HepG2 (cell line): ENCODE data around the gene PDP2. TPM values are rescaled to one million over a fixed set of nuclear protein-coding genes. Genes with fewer than 3 reads are reported as not detected.
A peak's percentile ranks its signal among the peaks of the same experiment; 100 is the strongest.

ENCODE experiments used
- FOXP1 ChIP-seq, 2 experiments: fragments of 450-650 bp in 1 of 2; IDR thresholded peaks; 2 replicates each; pipeline ENCODE4 v1.6.1; 2017 to 2018; ENCODE audit warnings: antibody characterized with exemption in 1 of 2
- JUNB ChIP-seq: sonication (generic); formaldehyde crosslinking; IDR thresholded peaks from 2 replicates; pipeline ENCODE4 v1.8.0; 2022; ENCODE audit warnings: missing genetic modification reagents, mild to moderate bottlenecking, borderline replicate concordance
- LCORL ChIP-seq, 2 experiments: fragments of 450-650 bp in 1 of 2; sonication (generic) in 1 of 2; formaldehyde crosslinking in 1 of 2; IDR thresholded peaks; 2 replicates each; pipeline versions ENCODE4 v1.5.0 to v1.6.1; 2017 to 2020; ENCODE audit warnings: antibody characterized with exemption in 1 of 2, missing genetic modification reagents in 1 of 2
- MED13 ChIP-seq: sonication (generic); formaldehyde crosslinking; IDR thresholded peaks from 2 replicates; pipeline ENCODE4 v1.5.0; 2020; ENCODE audit warnings: missing genetic modification reagents
- MXD4 ChIP-seq: IDR thresholded peaks from 2 replicates; pipeline ENCODE4 v1.6.1; 2016; ENCODE audit warnings: mild to moderate bottlenecking, missing biosample characterization, missing genetic modification reagents
- POLR2AphosphoS5 ChIP-seq: IDR thresholded peaks from 2 replicates; pipeline ENCODE4 v1.6.1; 2012; ENCODE audit warnings: low read depth, low read length
- SIX1 ChIP-seq: sonication (generic); formaldehyde crosslinking; IDR thresholded peaks from 2 replicates; pipeline ENCODE4 v1.4.0; 2020; ENCODE audit warnings: missing genetic modification reagents, borderline replicate concordance
- TARDBP ChIP-seq: sonication (generic); formaldehyde crosslinking; IDR thresholded peaks from 2 replicates; pipeline ENCODE4 v1.8.0; 2022; ENCODE audit warnings: mild to moderate bottlenecking, missing genetic modification reagents
- ZNF331 ChIP-seq: sonication (generic); formaldehyde crosslinking; IDR thresholded peaks from 2 replicates; pipeline ENCODE4 v1.4.0; 2020; ENCODE audit warnings: missing genetic modification reagents
- ZNF556 ChIP-seq: sonication (generic); formaldehyde crosslinking; IDR thresholded peaks from 2 replicates; pipeline ENCODE4 v1.4.0; 2020; ENCODE audit warnings: mild to moderate bottlenecking, missing genetic modification reagents, borderline replicate concordance
- ZNF572 ChIP-seq: sonication (generic); formaldehyde crosslinking; IDR thresholded peaks from 2 replicates; pipeline ENCODE4 v1.5.1; 2020; ENCODE audit warnings: mild to moderate bottlenecking, missing genetic modification reagents
- ZNF652 ChIP-seq: IDR thresholded peaks from 2 replicates; pipeline ENCODE4 v1.6.1; 2016; ENCODE audit warnings: low read depth, borderline replicate concordance
- ZNF777 ChIP-seq: sonication (generic); formaldehyde crosslinking; IDR thresholded peaks from 2 replicates; pipeline ENCODE4 v1.4.0; 2020; ENCODE audit warnings: missing genetic modification reagents
- polyA plus RNA-seq, 8 experiments: library from polyadenylated mRNA; depleted of rRNA in 3 of 8; stranded (reverse) in 7 of 8; unstranded in 1 of 8; fragments of >200 nt; fragmentation: Illumina TruSeq in 4 of 8; extraction: Trizol in 4 of 8; gene quantifications; 2 replicates each; pipeline versions ENCODE4 v1.2.1 to v1.2.3, GENCODE V29; 2011 to 2016; ENCODE audit warnings: low read depth in 4 of 8, missing spikeins in 1 of 8, mixed read lengths in 1 of 8; ENCODE audit not compliant: insufficient read depth in 1 of 8
- total RNA-seq, 5 experiments: library from RNA; depleted of rRNA; stranded (reverse); fragments of >200 nt; fragmentation: Illumina TruSeq; extraction: Trizol; gene quantifications; 2 replicates each; pipeline ENCODE4 v1.2.3, GENCODE V29; 2016; ENCODE audit warnings: low read depth in 1 of 5
- TF ChIP-seq, protein P1 (sequence below): sonication (generic); formaldehyde crosslinking; conservative IDR thresholded peaks from 2 replicates; pipeline ENCODE4 v1.4.0; 2020; ENCODE audit warnings: missing genetic modification reagents
- TF ChIP-seq, protein P2 (sequence below): sonication (generic); formaldehyde crosslinking; conservative IDR thresholded peaks from 2 replicates; pipeline ENCODE4 v1.4.0; 2020; ENCODE audit warnings: missing genetic modification reagents
- TF ChIP-seq, protein P3 (sequence below): sonication (generic); IDR thresholded peaks from 2 replicates; pipeline ENCODE4 v1.6.1; 2016; ENCODE audit warnings: low read depth, borderline replicate concordance
- TF ChIP-seq, protein P4 (sequence below): IDR thresholded peaks from 2 replicates; pipeline ENCODE4 v1.6.1; 2016
- TF ChIP-seq, protein P5 (sequence below): sonication (generic); formaldehyde crosslinking; IDR thresholded peaks from 2 replicates; pipeline ENCODE4 v1.4.0; 2020; ENCODE audit warnings: missing genetic modification reagents
- TF ChIP-seq, protein P6 (sequence below): sonication (generic); formaldehyde crosslinking; IDR thresholded peaks from 2 replicates; pipeline ENCODE4 v1.4.0; 2020; ENCODE audit warnings: missing genetic modification reagents, borderline replicate concordance

Gene PDP2
- total and polyA plus RNA-seq, 2 of the 13 experiments (the other 11 are each of a cell fraction or from before 2014, with no cell fraction given) = 12.8 to 15.8 TPM

DNA sequence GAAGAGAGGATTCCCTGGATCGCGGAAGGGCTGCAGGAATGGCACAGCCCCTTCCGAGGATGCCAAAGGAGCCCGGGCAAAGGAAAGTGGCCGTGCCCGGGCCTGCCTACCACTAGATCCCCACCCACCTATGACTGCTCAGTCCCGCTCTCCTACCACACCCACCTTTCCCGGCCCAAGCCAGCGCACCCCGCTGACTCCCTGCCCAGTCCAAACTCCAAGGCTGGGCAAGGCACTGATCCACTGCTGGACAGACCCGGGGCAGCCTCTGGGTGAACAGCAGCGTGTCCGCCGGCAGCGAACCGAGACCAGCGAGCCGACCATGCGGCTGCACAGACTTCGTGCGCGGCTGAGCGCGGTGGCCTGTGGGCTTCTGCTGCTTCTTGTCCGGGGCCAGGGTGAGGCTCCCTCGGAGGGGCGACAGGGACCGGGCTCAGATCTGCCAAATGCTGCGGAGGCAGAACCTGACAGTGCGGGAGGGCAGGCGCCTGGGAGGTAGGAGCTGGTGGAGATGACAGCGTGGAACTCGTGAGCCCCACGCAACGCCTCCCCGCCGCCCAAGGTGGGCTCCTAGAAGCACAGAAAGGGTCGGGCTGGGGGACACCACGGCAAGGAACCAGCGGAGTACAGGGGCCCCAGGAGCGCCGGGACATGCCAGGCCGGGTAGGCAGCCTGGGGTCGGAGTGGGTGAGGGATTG is 55.1 kb downstream of the PDP2 start, which contains the start of gene CES2 (continued):
- TF ChIP-seq, protein P1, sequence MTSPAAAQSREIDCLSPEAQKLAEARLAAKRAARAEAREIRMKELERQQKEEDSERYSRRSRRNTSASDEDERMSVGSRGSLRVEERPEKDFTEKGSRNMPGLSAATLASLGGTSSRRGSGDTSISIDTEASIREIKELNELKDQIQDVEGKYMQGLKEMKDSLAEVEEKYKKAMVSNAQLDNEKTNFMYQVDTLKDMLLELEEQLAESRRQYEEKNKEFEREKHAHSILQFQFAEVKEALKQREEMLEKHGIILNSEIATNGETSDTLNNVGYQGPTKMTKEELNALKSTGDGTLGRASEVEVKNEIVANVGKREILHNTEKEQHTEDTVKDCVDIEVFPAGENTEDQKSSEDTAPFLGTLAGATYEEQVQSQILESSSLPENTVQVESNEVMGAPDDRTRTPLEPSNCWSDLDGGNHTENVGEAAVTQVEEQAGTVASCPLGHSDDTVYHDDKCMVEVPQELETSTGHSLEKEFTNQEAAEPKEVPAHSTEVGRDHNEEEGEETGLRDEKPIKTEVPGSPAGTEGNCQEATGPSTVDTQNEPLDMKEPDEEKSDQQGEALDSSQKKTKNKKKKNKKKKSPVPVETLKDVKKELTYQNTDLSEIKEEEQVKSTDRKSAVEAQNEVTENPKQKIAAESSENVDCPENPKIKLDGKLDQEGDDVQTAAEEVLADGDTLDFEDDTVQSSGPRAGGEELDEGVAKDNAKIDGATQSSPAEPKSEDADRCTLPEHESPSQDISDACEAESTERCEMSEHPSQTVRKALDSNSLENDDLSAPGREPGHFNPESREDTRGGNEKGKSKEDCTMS (CRISPR knock-in tag) = no peak
- TF ChIP-seq, protein P2, sequence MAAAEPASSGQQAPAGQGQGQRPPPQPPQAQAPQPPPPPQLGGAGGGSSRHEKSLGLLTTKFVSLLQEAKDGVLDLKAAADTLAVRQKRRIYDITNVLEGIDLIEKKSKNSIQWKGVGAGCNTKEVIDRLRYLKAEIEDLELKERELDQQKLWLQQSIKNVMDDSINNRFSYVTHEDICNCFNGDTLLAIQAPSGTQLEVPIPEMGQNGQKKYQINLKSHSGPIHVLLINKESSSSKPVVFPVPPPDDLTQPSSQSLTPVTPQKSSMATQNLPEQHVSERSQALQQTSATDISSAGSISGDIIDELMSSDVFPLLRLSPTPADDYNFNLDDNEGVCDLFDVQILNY = no peak
- TF ChIP-seq ZNF777 (CRISPR knock-in tag) (peak; percentile 35; the same call in 1 of the 2 replicates), ZNF556 (peak; percentile 19; the same call in 1 of the 2 replicates), POLR2AphosphoS5 (peak; percentile 85), FOXP1 (IDR thresholded peaks at IDR 0.05) (no peak), FOXP1 (CRISPR knock-in tag; IDR thresholded peaks at IDR 0.05) (0 out of 2 replicates have a peak, but pooled peaks have one; percentile 7), TARDBP (CRISPR knock-in tag) (peak; percentile 81), SIX1 (no peak), MXD4 (CRISPR knock-in tag) (peak; percentile 83; the same call in 1 of the 2 replicates), MED13 (CRISPR knock-in tag) (no peak; the same call in none of the 2 replicates), ZNF652 (CRISPR knock-in tag) (no peak), LCORL (IDR thresholded peaks at IDR 0.05) (no peak), LCORL (CRISPR knock-in tag; IDR thresholded peaks at IDR 0.05) (peak; percentile 88), JUNB (0 out of 2 replicates have a peak, but pooled peaks have one; percentile 37), ZNF572 (CRISPR knock-in tag) (no peak), ZNF331 (peak; percentile 49; the same call in 1 of the 2 replicates)
- TF ChIP-seq, protein P3, sequence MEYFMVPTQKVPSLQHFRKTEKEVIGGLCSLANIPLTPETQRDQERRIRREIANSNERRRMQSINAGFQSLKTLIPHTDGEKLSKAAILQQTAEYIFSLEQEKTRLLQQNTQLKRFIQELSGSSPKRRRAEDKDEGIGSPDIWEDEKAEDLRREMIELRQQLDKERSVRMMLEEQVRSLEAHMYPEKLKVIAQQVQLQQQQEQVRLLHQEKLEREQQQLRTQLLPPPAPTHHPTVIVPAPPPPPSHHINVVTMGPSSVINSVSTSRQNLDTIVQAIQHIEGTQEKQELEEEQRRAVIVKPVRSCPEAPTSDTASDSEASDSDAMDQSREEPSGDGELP = peak; percentile 34; the same call in 1 of the 2 replicates
- TF ChIP-seq, protein P4, sequence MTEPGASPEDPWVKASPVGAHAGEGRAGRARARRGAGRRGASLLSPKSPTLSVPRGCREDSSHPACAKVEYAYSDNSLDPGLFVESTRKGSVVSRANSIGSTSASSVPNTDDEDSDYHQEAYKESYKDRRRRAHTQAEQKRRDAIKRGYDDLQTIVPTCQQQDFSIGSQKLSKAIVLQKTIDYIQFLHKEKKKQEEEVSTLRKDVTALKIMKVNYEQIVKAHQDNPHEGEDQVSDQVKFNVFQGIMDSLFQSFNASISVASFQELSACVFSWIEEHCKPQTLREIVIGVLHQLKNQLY (CRISPR knock-in tag) = peak; percentile 25; the same call in 1 of the 2 replicates
- TF ChIP-seq, protein P5, sequence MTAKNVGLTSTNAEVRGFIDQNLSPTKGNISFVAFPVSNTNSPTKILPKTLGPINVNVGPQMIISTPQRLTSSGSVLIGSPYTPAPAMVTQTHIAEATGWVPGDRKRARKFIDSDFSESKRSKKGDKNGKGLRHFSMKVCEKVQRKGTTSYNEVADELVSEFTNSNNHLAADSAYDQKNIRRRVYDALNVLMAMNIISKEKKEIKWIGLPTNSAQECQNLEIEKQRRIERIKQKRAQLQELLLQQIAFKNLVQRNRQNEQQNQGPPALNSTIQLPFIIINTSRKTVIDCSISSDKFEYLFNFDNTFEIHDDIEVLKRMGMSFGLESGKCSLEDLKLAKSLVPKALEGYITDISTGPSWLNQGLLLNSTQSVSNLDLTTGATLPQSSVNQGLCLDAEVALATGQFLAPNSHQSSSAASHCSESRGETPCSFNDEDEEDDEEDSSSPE = peak; percentile 64
- TF ChIP-seq, protein P6, sequence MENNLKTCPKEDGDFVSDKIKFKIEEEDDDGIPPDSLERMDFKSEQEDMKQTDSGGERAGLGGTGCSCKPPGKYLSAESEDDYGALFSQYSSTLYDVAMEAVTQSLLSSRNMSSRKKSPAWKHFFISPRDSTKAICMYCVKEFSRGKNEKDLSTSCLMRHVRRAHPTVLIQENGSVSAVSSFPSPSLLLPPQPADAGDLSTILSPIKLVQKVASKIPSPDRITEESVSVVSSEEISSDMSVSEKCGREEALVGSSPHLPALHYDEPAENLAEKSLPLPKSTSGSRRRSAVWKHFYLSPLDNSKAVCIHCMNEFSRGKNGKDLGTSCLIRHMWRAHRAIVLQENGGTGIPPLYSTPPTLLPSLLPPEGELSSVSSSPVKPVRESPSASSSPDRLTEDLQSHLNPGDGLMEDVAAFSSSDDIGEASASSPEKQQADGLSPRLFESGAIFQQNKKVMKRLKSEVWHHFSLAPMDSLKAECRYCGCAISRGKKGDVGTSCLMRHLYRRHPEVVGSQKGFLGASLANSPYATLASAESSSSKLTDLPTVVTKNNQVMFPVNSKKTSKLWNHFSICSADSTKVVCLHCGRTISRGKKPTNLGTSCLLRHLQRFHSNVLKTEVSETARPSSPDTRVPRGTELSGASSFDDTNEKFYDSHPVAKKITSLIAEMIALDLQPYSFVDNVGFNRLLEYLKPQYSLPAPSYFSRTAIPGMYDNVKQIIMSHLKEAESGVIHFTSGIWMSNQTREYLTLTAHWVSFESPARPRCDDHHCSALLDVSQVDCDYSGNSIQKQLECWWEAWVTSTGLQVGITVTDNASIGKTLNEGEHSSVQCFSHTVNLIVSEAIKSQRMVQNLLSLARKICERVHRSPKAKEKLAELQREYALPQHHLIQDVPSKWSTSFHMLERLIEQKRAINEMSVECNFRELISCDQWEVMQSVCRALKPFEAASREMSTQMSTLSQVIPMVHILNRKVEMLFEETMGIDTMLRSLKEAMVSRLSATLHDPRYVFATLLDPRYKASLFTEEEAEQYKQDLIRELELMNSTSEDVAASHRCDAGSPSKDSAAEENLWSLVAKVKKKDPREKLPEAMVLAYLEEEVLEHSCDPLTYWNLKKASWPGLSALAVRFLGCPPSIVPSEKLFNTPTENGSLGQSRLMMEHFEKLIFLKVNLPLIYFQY (CRISPR knock-in tag) = peak; percentile 94
